ENCODE measurements around the gene ZNF783. TPM values are rescaled to one million over a fixed set of nuclear protein-coding genes. Genes with fewer than 3 reads are reported as not detected.

ZNF783 gene
- polyA plus RNA-seq (2013): 16.2 TPM

- Histone ChIP-seq H3K27me3 (replicated peaks in 2 of 5; ENCODE audit: control insufficient read depth in 4 of 5, insufficient read depth in 5 of 5, low read length in 4 of 5) (no peaks in the 10 kb centered on the region), H3K9me3 (ENCODE audit: control extremely low read depth in 1 of 5, control insufficient read depth in 4 of 5, insufficient read depth in 2 of 5, low read depth in 1 of 5, low read length in 4 of 5) (no peaks in the 10 kb centered on the region), H3K27ac (ENCODE audit: insufficient read depth in 1 of 2, low read depth in 1 of 2, low read length in 2 of 2, poor library complexity in 1 of 2, severe bottlenecking in 2 of 2) (peak within 1 kb of the TSS in 1 of 2 experiments; percentile 64), H3K4me1 (ENCODE audit: control extremely low read depth in 1 of 4, control insufficient read depth in 4 of 4, insufficient read depth in 4 of 4, low read length in 3 of 4) (peaks cover 0 to 16% (median 13%) of the 10 kb centered on the region in 4 experiments), H3K36me3 (ENCODE audit: control insufficient read depth in 4 of 4, insufficient read depth in 4 of 4, low read length in 3 of 4) (peaks cover 0 to 19% (median 18%) of the 10 kb centered on the region in 4 experiments), H3K4me3 (ENCODE audit: control insufficient read depth in 1 of 7, extremely low read depth in 1 of 7, insufficient read depth in 4 of 7, low read depth in 2 of 7, low read length in 6 of 7) (peak within 1 kb of the TSS; percentile 31 to 80 (median 57))
- under 1% methylated on average over 96 of the region's 115 CpGs for WGBS (ENCODE audit: insufficient coverage)
- CTCF ChIA-PET: interaction anchor here (0.6 to 2.4 kb wide), 13 partner anchors 10 to 378 kb away, joined by 3 to 13 read pairs (median 4); partner anchors contain the start of gene ZNF398
- POLR2A ChIA-PET: interaction anchor here (1.0 kb wide), 1 partner anchor 22 kb away, joined by 3 read pairs; the partner anchor contains the start of gene ZNF212
- peak; percentile 93 to 96 (median 95) for DNase-seq
Measured at GRCh38 chr7:149261829-149262617, at the start of gene ZNF783. ZNF783 (plus strand) TSS chr7:149262196; CDS start chr7:149262334, 138 bp downstream.

GRCh38 chr7:149214020-149214720 lies 47.8 kb upstream of the ZNF783 start:
- Histone ChIP-seq H3K27ac (ENCODE audit: insufficient read depth in 1 of 2, low read depth in 1 of 2, low read length in 2 of 2, poor library complexity in 1 of 2, severe bottlenecking in 2 of 2) (no peak overlapping the region), H3K4me3 (ENCODE audit: control insufficient read depth in 1 of 7, extremely low read depth in 1 of 7, insufficient read depth in 4 of 7, low read depth in 2 of 7, low read length in 6 of 7) (no peak overlapping the region), H3K27me3 (replicated peaks in 2 of 5; ENCODE audit: control insufficient read depth in 4 of 5, insufficient read depth in 5 of 5, low read length in 4 of 5) (no peaks in the 10 kb centered on the region), H3K4me1 (ENCODE audit: control extremely low read depth in 1 of 4, control insufficient read depth in 4 of 4, insufficient read depth in 4 of 4, low read length in 3 of 4) (no peaks in the 10 kb centered on the region), H3K9me3 (ENCODE audit: control extremely low read depth in 1 of 5, control insufficient read depth in 4 of 5, insufficient read depth in 2 of 5, low read depth in 1 of 5, low read length in 4 of 5) (no peaks in the 10 kb centered on the region), H3K36me3 (ENCODE audit: control insufficient read depth in 4 of 4, insufficient read depth in 4 of 4, low read length in 3 of 4) (peaks cover 24 to 95% (median 77%) of the 10 kb centered on the region in 4 experiments)
- WGBS (ENCODE audit: insufficient coverage): 98% methylated on average over 4 of the region's 7 CpGs
- CTCF ChIA-PET: interaction anchor here (0.6 to 1.8 kb wide), 4 partner anchors 15 to 268 kb away, joined by 3 to 5 read pairs (median 4); partner anchors contain the start of gene ZNF282
- DNase-seq: no peak
- POLR2A ChIA-PET: interaction anchor here (0.6 kb wide), 1 partner anchor 19 kb away, joined by 3 read pairs; the partner anchor contains the start of gene ZNF282

GRCh38 chr7:149216402-149216801 lies 45.6 kb upstream of the ZNF783 start:
- H3K9me3 ChIP-seq (ENCODE audit: control extremely low read depth in 1 of 5, control insufficient read depth in 4 of 5, insufficient read depth in 2 of 5, low read depth in 1 of 5, low read length in 4 of 5): no peaks in the 10 kb centered on the region
- H3K27ac ChIP-seq (ENCODE audit: insufficient read depth in 1 of 2, low read depth in 1 of 2, low read length in 2 of 2, poor library complexity in 1 of 2, severe bottlenecking in 2 of 2): no peak overlapping the region
- H3K36me3 ChIP-seq (ENCODE audit: control insufficient read depth in 4 of 4, insufficient read depth in 4 of 4, low read length in 3 of 4): peaks cover 21 to 91% (median 69%) of the 10 kb centered on the region in 4 experiments
- H3K27me3 ChIP-seq (replicated peaks in 2 of 5; ENCODE audit: control insufficient read depth in 4 of 5, insufficient read depth in 5 of 5, low read length in 4 of 5): no peaks in the 10 kb centered on the region
- DNase-seq: no peak
- no peak overlapping the region for H3K4me3 ChIP-seq (ENCODE audit: control insufficient read depth in 1 of 7, extremely low read depth in 1 of 7, insufficient read depth in 4 of 7, low read depth in 2 of 7, low read length in 6 of 7)
- WGBS (ENCODE audit: insufficient coverage): 90% methylated on average over 2 of the region's 2 CpGs
- CTCF ChIA-PET: interaction anchor here (0.7 kb wide), 1 partner anchor 10 kb away, joined by 3 read pairs; no protein-coding TSS in a partner anchor
- POLR2A ChIA-PET: no interaction called here
- H3K4me1 ChIP-seq (ENCODE audit: control extremely low read depth in 1 of 4, control insufficient read depth in 4 of 4, insufficient read depth in 4 of 4, low read length in 3 of 4): no peaks in the 10 kb centered on the region

GRCh38 chr7:149217570-149217969 lies 44.4 kb upstream of the ZNF783 start:
- Histone ChIP-seq H3K4me1 (ENCODE audit: control extremely low read depth in 1 of 4, control insufficient read depth in 4 of 4, insufficient read depth in 4 of 4, low read length in 3 of 4) (no peaks in the 10 kb centered on the region), H3K4me3 (ENCODE audit: control insufficient read depth in 1 of 7, extremely low read depth in 1 of 7, insufficient read depth in 4 of 7, low read depth in 2 of 7, low read length in 6 of 7) (no peak overlapping the region), H3K36me3 (ENCODE audit: control insufficient read depth in 4 of 4, insufficient read depth in 4 of 4, low read length in 3 of 4) (peaks cover 18 to 88% (median 66%) of the 10 kb centered on the region in 4 experiments), H3K27ac (ENCODE audit: insufficient read depth in 1 of 2, low read depth in 1 of 2, low read length in 2 of 2, poor library complexity in 1 of 2, severe bottlenecking in 2 of 2) (no peak overlapping the region), H3K27me3 (replicated peaks in 2 of 5; ENCODE audit: control insufficient read depth in 4 of 5, insufficient read depth in 5 of 5, low read length in 4 of 5) (no peaks in the 10 kb centered on the region), H3K9me3 (ENCODE audit: control extremely low read depth in 1 of 5, control insufficient read depth in 4 of 5, insufficient read depth in 2 of 5, low read depth in 1 of 5, low read length in 4 of 5) (no peaks in the 10 kb centered on the region)
- WGBS (ENCODE audit: insufficient coverage): 95% methylated on average over 6 of the region's 6 CpGs
- no peak for DNase-seq
- CTCF ChIA-PET: no interaction called here
- POLR2A ChIA-PET: no interaction called here

GRCh38 chr7:149218469-149219420 lies 43.3 kb upstream of the ZNF783 start:
- WGBS (ENCODE audit: insufficient coverage): 100% methylated on average over 6 of the region's 10 CpGs
- H3K9me3 ChIP-seq (ENCODE audit: control extremely low read depth in 1 of 5, control insufficient read depth in 4 of 5, insufficient read depth in 2 of 5, low read depth in 1 of 5, low read length in 4 of 5): no peaks in the 10 kb centered on the region
- POLR2A ChIA-PET: no interaction called here
- H3K27ac ChIP-seq (ENCODE audit: insufficient read depth in 1 of 2, low read depth in 1 of 2, low read length in 2 of 2, poor library complexity in 1 of 2, severe bottlenecking in 2 of 2): no peak overlapping the region
- H3K27me3 ChIP-seq (replicated peaks in 2 of 5; ENCODE audit: control insufficient read depth in 4 of 5, insufficient read depth in 5 of 5, low read length in 4 of 5): no peaks in the 10 kb centered on the region
- no peaks in the 10 kb centered on the region for H3K4me1 ChIP-seq (ENCODE audit: control extremely low read depth in 1 of 4, control insufficient read depth in 4 of 4, insufficient read depth in 4 of 4, low read length in 3 of 4)
- CTCF ChIA-PET: interaction anchor here (0.6 to 1.4 kb wide), 3 partner anchors 8 to 14 kb away, joined by 3 read pairs; no protein-coding TSS in a partner anchor
- no peak overlapping the region for H3K4me3 ChIP-seq (ENCODE audit: control insufficient read depth in 1 of 7, extremely low read depth in 1 of 7, insufficient read depth in 4 of 7, low read depth in 2 of 7, low read length in 6 of 7)
- peaks cover 19 to 82% (median 56%) of the 10 kb centered on the region in 4 experiments for H3K36me3 ChIP-seq (ENCODE audit: control insufficient read depth in 4 of 4, insufficient read depth in 4 of 4, low read length in 3 of 4)
- no peak for DNase-seq

- 81% methylated on average over 5 of the region's 6 CpGs for WGBS (ENCODE audit: insufficient coverage)
- Histone ChIP-seq H3K36me3 (ENCODE audit: control insufficient read depth in 4 of 4, insufficient read depth in 4 of 4, low read length in 3 of 4) (peaks cover 14 to 82% (median 57%) of the 10 kb centered on the region in 4 experiments), H3K27ac (ENCODE audit: insufficient read depth in 1 of 2, low read depth in 1 of 2, low read length in 2 of 2, poor library complexity in 1 of 2, severe bottlenecking in 2 of 2) (no peak overlapping the region), H3K27me3 (replicated peaks in 2 of 5; ENCODE audit: control insufficient read depth in 4 of 5, insufficient read depth in 5 of 5, low read length in 4 of 5) (no peaks in the 10 kb centered on the region), H3K4me3 (ENCODE audit: control insufficient read depth in 1 of 7, extremely low read depth in 1 of 7, insufficient read depth in 4 of 7, low read depth in 2 of 7, low read length in 6 of 7) (no peak overlapping the region), H3K9me3 (ENCODE audit: control extremely low read depth in 1 of 5, control insufficient read depth in 4 of 5, insufficient read depth in 2 of 5, low read depth in 1 of 5, low read length in 4 of 5) (peaks cover 0 to 6% (median 0%) of the 10 kb centered on the region in 5 experiments), H3K4me1 (ENCODE audit: control extremely low read depth in 1 of 4, control insufficient read depth in 4 of 4, insufficient read depth in 4 of 4, low read length in 3 of 4) (no peaks in the 10 kb centered on the region)
- CTCF ChIA-PET: no interaction called here
- DNase-seq: no peak
- POLR2A ChIA-PET: no interaction called here
Measured at GRCh38 chr7:149220534-149220933, 41.5 kb upstream of the ZNF783 start.
